GM12872 (cell line): Measurements from ENCODE around the gene TRAPPC6A.

Experiments
- TF ChIP-seq, protein P1 (sequence below): IDR thresholded peaks from 3 replicates; pipeline ENCODE4 v1.5.1; 2011; ENCODE audit warnings: low read depth, mild to moderate bottlenecking, low read length, moderate library complexity; ENCODE audit not compliant: insufficient read depth

TRAPPC6A gene, protein sequence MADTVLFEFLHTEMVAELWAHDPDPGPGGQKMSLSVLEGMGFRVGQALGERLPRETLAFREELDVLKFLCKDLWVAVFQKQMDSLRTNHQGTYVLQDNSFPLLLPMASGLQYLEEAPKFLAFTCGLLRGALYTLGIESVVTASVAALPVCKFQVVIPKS

DNA sequence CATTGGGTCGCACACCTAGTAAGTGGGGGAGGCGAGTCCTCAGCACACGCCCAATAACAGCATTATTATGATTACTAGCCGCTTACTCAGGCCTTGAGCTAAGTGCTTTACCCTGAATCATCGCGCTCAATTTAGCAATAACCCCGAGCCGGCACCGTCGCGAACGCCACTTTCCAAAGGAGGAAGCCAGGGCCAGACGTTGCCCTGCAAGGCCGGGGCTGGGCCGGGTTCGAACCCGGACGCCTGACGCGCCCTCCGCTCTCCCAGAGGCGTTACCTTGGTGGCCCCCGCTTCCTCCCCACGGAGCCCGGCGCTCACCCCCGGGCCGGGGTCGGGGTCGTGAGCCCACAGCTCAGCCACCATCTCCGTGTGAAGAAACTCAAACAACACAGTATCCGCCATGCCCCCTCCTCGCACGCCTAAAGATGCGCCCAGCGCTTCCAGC, at the start of gene TRAPPC6A:
Gene TRAPPC6A, minus strand, starts transcription at position 421 of the 445 bp plus-strand sequence. Its CDS starts 19 bp downstream, at position 402.
- TF ChIP-seq, protein P1, sequence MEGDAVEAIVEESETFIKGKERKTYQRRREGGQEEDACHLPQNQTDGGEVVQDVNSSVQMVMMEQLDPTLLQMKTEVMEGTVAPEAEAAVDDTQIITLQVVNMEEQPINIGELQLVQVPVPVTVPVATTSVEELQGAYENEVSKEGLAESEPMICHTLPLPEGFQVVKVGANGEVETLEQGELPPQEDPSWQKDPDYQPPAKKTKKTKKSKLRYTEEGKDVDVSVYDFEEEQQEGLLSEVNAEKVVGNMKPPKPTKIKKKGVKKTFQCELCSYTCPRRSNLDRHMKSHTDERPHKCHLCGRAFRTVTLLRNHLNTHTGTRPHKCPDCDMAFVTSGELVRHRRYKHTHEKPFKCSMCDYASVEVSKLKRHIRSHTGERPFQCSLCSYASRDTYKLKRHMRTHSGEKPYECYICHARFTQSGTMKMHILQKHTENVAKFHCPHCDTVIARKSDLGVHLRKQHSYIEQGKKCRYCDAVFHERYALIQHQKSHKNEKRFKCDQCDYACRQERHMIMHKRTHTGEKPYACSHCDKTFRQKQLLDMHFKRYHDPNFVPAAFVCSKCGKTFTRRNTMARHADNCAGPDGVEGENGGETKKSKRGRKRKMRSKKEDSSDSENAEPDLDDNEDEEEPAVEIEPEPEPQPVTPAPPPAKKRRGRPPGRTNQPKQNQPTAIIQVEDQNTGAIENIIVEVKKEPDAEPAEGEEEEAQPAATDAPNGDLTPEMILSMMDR, result no peak

DNA sequence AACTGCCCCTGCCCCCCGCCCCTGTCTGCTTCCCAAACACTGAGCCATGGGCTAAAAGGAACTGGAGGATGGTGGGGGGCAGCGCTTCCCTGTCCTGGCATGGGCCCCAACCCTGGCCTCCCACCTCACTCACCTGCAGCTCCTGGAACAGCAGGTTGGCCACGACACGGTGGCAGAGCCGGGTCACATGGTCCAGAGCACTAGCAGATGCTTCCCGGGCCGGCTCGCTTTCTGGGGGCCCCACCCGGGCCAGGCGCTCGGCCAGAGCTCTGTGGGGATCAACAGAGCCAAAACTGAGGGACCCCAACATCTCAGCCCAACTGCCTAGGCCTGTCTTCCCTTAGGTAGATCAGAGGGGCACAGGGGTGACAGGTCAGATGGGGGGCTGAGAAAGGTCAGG, 46.6 kb upstream of the TRAPPC6A start:
- TF ChIP-seq, protein P1, result no peak

DNA sequence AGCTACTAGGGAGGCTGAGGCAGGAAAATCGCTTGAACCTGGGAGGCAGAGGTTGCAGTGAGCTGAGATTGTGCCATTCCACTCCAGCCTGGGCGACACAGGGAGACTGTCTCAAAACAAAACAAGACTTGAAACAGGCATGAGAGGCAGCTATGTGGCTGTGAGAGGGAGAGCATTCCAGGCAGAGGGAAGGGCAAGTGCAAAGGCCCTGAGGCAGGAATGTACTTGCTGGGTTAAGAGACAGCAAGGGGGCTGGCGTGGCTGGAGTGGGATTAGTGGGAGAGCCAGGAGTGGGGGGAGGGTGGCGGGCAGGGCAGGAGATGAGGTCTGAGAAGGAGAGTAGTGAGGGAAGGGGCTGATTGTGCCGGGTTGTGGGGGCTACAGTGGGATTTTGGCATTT, 45.8 kb upstream of the TRAPPC6A start:
- TF ChIP-seq, protein P1, result no peak

DNA sequence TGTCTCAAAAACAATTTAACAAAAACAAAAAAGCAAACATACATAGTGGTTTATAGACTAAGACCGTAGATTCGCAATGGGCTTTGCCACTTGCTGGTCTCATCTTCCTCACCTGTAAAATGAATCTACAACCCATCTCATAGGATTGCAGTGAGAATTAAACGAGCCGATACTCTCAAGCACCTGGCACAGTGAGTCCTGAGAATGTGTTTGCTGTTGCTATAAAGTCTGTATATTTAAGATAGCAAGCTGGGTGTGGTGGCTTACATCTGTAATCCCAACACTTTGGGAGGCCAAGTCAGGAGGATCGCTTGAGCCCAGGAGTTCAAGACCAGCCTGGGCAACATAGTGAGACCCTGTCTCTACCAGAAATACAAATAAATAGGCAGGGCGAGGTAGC, 44.7 kb upstream of the TRAPPC6A start:
- TF ChIP-seq, protein P1, result no peak

DNA sequence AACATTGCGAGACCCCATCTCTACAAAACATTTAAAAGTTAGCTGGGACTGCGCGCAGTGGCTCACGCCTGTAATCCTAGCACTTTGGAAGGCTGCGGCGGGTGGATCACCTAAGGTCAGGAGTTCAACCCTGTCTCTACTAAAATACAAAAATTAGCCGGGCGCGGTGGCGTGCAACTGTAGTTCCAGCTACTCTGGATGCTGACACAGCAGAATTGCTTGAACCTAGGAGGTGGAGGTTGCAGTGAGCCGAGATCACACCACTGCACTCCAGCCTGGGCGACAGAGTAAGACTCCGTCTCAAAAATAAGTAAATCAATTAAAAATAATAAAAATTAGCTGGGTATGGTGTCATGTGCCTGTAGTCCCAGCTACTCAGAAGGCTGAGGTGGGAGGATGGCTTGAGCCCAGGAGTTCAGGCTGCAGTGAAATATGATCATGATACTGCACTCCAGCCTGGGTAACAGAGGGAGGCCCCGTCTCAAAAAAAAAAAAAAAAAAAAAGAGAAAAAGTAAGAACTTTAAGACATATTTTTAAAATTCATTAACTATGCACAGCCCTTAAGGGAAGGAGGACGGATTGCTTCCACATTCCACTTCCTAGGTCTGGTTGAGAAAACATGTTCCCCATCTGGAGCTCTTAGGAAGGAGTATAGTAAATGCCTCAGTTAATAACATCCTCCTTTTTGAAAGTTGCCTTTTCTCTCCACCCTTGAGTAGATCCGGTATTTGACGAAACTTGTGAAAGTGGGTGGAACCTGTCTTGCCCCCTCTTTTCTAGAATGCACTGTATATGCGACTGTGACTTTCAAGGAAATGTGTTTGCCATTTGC, 41.1 kb upstream of the TRAPPC6A start:
- TF ChIP-seq, protein P1, result no peak

DNA sequence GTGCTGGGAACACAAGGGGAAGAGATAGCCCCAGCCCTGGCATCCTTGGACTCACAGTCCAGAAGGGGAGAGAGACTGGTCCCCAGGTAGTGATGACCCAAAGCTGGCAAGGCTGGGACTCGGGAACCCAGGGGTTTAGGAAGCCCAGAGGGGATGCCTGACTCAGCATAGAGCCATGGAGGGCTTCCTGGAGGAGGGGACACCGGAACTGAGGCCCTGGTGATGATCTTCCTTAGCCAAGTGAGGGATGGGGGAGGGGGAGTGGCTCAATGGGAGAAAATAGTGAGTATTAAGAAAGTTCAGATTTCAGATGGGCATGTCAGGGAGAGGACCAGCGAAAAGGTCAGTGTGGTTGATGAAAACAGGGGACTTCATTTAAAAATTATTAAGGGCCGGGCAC, 40.4 kb upstream of the TRAPPC6A start:
- TF ChIP-seq, protein P1, result no peak

DNA sequence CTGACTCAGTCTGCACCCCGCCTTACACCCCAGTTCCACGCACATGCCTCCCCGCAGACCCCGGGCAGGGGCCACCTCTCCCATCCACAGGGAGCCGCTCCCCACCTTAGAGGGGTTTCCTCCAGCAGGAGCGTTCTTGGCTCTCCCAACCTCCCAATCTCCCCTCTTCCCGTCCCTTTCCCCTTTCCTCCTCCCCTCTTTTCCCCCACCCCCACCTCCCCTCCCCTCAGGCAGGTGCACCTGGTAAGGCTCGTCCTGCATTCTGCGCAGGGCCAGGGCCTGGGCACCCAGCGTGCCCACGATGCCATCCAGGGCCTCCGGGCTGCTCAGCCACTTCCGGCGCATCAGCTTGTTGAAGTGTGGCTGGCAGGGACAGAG, 39.9 kb upstream of the TRAPPC6A start:
- TF ChIP-seq, protein P1, result no peak
